SKM-1 treated with dmso at 0.1 percent for 144 hours (cell line): ENCODE data around the gene KLHL1.

Experiments
- DNase-seq: peaks from one replicate; lab custom pipeline; 2025; ENCODE audit not compliant: unreplicated experiment; lab: John Stamatoyannopoulos, UW

Gene KLHL1

DNA sequence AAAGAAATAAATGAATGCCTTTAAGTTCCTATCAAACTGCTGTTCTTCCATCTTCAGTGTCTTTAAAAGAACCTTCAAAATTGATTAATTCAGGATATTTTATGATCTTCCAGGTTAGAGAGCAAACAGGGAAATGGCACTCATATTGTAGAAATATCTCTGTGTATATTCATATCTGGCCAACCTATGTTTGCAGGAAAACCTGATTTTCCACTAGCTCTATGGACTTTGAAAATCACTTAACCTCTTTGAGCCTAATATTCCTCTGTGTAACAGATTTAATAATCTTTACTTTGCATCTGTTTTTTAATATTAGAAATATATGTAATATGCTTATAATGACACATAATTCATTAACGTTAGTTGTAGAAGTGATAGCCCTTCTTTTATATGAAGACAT lies 228.3 kb downstream of the KLHL1 start:
- no peak for DNase-seq

DNA sequence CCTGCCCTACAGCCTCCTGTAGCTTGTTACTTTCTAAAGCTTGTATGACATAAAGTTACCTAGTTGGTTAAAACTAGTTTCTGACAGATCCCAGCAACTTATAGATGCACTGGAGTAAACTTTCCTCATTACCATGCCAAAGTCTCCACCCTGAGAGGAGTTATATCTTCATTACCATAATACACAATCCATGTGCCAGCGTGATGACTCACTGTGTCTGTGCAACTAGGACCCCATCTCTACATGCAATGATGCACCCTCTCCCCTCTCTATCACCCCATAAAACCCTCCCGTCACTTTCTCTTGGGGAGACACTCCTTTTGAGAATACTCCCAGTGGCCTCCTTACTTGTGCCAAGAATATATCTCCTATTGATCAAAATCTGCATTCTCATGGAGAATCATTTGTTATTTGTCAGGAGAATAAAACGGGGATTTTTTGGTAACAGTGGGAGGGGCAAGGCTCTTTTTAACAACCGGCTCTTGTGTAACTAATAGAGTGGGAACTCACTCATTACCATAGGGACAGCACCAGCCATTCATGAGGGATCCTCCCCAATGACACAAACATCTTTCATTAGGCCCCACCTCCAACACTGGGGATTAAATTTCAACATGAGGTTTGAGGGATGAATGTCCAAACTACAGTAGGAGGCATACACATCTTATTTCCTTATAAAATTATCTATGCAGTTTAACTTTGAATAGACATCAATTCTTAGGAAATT lies 235.8 kb downstream of the KLHL1 start:
- DNase-seq: no peak

DNA sequence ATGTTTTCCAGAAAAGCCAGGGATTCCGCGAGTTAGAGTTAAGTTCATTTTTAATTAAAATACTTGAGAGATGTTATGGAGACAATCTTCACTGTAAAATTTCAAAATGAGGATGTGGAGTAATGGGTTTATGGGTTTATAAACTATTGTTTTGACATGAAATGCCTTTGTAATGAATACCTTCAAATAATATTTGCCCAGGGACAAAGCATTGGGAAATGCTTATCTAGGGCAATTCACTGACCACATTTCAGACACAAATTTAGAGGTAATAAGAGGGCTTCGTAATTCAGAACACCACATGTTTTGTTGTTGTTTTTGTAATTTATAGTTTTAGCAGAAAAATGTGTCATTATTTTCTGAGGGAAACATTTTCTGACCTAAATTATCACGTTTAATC lies 241.7 kb downstream of the KLHL1 start:
- DNase-seq: no peak

DNA sequence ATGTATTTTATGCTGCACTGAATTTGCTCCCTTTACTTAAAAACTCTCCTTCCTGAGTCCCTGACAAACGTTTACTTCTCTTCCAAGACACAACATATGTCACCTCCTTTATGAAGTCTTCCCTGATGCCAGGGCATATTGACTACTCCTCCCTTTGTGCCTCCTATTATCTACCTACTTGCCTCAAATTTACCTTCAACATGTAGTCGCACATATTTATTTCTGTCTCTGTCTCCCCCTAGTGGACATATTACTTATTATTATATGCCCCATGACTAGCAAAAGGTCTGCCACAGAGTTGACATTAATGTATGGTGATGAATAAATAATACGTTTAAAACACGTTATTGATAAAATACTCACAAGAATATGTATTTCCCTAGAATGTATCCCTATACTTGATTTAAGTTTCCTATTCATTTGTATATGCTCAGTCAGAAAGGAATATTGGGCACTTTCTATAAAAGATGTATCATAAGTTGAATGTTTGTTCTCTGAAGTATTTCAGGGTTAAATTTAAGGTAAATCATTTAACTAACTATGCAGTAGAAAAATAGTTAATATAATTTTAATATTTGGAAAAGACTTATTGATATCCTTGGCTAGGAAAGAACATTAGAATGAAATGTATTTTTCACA lies 250.9 kb downstream of the KLHL1 start:
- DNase-seq: peak; percentile 42

DNA sequence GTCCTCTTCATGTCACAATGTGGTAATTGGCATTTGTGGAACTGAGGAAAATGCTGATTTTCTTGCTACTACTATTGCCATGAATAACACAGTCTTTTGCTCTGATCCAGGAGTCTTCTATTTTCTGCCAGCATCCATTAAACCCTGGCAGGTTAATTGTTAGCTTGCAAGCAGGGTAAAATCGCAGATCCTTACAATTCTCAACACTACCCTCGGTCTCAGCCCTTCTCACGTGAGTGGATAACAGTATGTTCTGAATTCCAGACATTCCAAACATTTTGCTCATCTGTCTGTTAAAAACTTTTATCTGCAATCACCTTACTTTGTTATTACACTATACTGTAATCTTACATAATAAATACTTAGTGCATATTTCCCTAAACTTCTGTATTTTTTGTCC lies 251.9 kb downstream of the KLHL1 start:
- DNase-seq: no peak

DNA sequence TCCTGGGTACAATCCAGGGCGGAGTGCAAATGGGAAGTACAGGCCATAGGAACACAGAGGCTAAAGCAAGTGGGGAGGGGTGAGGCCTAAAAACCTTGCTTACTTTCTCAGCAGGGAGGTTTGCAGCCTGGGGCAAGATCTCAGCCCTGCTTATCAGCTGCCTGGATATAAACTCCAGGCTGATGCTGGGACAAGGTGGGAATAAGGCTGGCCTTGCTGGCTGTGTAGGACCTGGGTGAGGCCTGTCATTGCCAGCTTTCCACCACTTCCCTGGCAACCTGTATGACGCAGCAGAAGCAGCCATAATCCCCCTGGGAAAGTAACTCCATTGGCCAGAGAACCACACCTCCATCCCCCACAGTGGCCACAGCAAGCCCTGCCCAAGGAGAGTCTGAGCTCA lies 279.7 kb downstream of the KLHL1 start:
- no peak for DNase-seq

DNA sequence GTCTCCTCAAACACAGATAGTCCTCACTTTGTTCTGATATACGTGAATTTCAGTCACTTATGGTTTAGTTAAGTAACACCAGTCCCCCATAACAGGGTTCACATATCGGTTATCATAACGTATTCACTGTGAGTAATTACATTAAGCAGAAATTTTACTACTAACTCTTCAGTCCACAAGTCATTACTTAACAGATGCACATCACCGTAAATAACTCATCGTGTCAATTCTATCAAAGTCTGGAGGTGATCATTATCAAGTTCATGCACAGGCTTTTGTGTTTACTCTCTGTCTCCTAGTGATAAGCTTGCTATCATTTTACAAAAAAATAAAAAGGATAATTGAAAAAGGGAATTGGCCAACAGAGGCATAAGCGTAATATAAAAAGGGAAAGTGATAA lies 288.1 kb downstream of the KLHL1 start:
- no peak for DNase-seq

DNA sequence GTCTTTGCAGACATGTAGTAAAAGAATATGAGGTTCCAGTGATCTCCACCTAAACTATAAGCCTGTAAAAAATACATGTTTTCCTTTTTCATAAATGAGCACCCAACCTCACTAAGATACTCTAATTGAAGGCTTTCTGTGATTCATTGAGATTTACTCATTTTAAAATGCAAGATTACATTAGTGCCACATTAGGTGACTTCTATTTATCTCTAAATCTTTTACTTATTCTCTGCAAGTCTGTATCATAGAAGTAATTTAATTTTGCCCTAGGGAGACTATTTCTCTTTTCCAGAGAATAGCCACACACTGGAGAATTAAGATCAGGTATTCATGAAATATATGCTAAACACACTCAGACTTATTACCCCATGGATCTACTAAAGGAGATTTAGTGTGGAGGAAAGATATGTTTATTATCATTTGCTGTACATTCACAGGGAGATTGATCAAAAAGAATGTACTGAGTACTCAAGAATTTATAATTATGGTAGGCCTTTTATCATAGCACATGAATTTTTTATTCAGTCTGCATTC lies 290.9 kb downstream of the KLHL1 start:
- no peak for DNase-seq

DNA sequence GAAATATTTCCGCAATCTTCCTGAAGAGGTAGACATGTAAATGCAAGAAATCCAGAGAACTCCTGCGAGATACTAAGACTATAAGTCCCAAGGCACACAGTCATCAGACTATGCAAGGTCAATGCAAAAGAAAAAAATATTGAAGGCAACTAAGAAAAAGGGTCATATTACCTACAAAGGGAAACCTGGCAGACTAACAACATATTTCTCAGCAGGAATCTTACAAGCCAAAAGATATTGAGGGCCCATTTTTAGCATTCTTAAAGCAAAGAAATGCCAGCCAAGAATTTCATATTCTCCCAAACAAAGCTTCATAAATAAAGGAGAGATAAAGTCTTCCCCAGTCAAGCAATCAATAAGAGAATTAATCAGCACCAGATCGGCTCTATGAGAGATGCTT lies 299.1 kb downstream of the KLHL1 start:
- DNase-seq: no peak

DNA sequence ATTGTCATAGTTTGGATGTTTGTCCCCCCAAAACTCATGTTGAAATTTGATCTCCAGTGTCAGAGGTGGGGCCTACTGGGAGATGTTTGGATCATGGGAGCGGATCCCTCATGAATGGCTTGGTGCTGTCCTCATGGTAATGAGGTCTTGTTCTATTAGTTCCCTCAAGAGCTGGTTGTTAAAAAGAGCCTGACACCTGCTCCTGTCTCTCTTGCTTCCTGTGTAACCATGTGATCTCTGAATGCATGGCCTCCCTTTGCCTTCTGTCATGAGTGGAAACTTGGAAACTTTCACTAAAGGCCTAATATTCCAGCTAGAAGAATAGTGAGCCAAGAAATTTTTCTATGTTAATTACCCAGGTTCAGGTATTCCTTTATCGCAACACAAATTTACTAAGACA lies 312.0 kb downstream of the KLHL1 start:
- no peak for DNase-seq

DNA sequence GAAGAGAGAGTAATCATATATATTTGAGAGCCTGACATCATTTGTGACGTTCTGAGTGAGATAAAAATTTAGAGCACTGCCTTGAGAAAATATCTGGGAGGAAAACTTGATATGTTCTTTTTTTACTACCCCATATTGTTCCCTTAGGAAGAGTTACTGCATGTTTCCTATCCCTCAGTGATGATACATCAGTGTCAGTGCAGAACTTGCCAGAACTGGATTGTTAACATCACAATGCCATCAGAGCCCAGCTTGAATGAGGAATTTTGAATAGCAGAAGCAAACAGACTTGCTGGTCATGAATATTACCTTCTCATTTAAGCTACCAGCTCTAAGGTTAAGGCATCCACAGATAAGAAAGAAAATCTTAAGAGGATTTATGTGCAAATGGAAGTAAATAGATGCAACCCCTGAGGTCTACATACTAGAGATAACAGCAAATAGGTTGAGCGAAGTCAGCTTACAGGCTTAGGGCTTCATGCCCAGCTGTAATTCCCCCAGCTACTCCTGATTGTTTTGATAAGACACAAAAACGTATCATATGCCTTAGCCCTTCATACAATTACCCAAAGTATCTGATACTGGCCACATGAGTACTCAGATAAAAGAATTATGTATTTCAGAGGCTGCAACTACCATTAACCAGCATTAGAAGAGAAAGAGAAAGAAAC lies 314.3 kb downstream of the KLHL1 start:
- no peak for DNase-seq

DNA sequence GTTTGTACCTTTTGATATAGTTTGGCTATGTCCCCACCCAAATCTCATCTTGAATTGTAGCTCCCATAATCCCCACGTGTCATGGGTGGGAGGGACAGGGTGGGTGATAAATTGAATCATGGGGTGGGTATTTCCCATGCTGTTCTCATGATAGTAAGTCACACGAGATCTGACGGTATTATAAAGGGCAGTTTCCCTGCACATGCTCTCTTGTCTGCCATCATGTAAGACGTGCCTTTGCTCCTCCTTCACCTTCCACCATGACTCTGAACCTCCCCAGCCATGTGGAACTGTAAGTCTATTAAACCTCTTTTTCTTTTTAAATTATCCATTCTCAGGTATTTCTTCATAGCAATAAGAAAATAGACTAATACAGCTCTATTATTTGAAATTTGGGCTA lies 331.3 kb downstream of the KLHL1 start:
- no peak for DNase-seq

DNA sequence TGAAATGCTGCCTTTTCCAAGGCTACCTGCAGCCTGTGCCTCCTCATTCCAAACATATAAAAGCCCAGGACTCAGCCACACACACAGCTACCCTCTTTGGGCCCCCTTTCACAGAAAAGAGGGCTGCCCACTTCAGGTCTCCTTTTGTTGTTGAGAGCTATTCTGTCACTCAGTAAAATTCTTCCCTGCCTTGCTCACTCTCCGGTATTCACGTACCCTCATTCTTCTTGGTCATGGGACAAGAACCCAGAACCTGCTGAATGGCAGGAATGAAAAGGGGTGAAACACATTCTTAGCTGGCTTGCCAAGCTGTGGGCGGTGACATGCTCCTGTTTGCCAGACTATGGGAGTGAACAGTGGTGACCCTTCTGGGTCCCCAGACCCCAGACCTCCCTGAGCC lies 338.6 kb downstream of the KLHL1 start:
- no peak for DNase-seq

DNA sequence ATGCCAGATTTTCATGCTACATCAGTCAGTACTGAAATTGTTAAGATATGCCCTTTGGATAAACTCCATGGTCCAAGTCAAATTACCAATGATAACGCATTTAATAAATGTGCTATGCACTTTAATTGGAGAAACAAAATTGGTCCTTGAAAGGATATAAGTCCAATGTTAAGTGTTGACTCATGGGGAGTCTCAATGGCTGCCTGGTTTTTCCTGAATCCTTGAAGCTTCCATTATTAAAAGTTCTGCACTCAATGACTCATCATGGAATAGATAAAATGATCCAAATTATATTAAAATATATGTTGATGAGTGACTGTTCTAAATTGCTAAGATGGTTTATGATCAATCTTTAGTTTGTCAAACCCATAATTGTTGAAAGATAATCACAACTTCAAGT lies 346.7 kb downstream of the KLHL1 start:
- DNase-seq: no peak

DNA sequence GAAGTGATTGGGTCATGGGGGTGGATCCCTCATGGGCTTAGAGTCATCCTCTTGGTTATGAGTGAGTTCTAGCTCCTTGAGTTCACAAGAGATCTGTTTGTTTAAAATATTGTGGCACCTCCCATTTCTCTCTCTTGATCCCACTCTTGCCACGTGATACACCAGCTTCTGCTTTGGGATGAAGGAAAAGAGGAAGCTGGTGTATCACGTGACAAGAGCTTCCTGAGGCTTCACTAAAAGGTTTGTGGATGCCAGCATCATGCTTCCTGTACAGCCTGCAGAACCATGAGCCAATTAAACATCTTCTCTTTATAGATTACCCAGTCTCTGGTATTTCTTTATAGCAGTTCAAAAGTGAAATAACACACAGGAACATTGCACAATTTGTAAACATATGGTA lies 353.2 kb downstream of the KLHL1 start:
- DNase-seq: no peak

DNA sequence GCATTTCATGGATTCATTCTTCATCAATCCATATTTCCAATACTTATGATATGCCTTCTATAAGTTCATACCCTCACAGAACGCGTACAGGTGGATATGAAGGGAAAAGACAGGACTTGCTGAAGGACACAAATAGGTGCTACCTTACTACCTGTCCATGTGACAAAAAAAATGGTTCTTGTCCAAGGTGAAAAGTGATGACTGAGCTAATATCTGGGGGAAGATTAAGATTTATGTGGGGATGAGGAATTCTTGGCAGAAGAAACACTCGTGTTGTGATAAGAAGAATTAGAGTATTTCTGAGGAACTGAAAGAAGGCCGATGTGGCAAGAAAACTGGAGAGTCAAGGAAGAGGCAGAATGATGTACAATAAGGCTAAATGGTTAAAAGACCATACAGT lies 357.0 kb downstream of the KLHL1 start:
- DNase-seq: no peak

DNA sequence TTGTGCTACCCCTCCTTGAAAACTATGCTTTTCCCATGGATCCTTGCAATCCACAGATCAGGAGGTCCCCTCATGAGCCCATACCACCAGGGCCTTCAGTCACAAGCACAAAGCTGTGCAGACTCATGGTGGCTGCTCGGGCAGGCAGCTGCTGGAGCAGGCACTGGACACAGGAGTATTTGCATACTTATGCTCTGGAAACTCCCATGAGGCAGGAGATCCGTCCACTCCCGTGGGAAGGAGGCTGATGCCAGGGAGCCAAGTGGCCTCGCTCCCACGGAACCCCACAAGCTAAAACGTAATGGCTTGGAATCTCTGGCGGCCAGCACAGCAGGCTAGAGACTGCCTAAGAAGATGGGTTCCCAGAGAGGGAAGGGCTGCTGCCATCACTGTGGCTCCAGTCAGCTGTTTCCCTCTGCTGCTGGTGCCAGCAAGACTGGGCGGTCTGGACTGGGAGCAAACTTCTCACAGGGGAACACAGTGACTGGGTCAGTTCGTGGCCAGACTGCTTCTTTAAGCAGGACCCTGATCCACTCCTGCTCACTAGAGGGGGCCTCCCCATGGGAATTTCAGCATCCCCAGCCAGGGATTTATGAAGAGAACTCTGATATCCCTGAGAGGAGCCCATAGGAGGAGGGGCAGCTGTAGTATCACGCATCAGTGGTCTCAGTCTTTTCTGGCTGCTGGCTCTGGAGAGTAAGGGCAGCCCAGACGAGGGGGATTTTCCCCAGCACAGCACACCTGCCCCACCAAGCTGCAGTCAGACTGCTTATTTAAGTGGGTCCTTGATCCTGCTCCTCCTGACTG lies 370.9 kb downstream of the KLHL1 start:
- no peak for DNase-seq

DNA sequence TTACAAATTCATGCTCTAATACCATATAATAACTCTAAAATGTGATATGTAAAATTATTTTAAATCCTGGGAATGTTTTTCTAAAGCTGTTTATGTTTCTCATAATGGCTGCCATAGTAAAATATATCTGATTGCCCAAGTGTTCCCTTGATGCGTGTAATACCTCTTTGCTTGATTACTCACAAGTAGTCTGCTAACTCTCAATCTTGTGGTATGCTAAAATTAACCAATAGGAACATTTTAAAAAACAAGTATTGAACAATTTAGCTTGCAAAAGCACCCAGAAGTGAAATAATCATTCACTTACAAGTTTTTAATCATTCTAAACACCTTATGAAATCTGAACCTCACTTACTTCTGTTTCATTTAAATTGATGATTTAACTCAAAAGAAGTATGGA lies 386.6 kb downstream of the KLHL1 start:
- no peak for DNase-seq

DNA sequence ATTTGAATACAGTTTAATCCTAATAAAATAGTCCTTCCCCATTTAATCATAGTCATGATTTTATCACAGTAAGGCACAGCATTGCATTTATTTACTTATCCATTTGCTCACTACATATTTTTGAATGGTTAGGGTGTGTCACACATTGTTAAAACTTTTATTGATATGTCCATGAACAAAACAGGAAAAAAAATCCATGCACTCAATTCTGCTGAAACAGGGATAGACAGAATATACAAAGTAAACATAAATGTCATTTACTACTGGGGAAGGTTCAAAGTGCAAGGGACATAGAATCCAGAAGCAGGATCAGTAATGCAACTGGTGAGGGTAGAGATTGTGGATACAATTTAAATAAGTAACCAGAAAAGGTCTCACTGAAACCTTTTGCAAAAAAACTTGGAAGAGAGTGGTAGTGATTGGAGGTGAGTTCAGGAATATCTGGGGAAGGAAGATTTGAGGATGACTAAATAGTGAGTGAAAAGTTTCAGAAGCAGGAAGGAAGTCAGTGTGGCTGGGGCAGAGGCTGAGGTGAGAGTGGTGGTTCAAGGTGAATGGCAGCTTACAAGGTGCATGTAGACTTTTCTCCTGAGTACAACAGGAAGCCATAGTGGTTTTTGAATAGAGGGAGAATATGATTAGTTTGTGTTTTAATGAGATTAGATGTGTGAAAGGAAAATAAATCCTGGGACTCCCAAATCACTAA lies 387.8 kb downstream of the KLHL1 start:
- no peak for DNase-seq

DNA sequence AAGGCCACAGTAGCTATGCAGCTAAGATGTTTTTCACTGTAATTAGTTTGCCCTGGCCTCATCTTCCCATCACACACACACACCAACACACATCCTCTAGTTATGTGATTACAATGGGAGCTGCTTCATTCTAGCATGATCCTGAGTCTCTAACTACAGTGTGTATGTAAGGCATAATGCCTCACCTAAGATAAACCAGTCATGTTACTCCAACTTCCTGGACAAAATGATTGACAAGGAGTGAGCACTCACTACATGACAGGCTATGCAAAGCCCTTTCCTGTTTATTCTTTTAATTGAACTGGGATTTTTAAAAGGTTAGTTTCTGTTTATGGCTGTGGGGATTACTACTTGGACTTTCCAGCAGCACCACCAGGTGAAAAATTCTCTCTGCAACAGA lies 401.4 kb downstream of the KLHL1 start:
- no peak for DNase-seq

DNA sequence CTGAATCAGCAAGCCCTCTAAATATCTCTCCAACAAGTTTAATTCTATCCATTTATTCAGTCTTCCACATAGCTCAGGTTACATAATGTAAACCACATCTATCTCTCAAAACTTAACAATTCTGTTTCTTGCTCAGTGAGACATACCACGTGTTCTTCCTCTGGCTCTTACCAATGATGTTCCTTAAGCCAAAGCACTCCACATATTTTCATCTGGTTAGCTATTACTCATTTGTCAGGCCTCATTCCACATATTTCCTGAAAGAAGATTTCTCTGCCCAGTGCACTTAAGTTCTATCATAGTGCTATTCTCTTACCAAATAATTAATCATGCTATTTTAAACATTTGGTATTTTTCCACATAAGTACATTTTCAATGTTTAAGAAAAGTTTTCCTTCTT lies 403.9 kb downstream of the KLHL1 start:
- no peak for DNase-seq
